ENCODE measurements around the gene GLS. TPM values are rescaled to one million over a fixed set of nuclear protein-coding genes. Genes with fewer than 3 reads are reported as not detected.

GLS gene
- total and polyA plus RNA-seq, 2 of the 13 experiments (the other 11 are each of a cell fraction or from before 2014, with no cell fraction given), result 78.6 to 183 TPM

DNA sequence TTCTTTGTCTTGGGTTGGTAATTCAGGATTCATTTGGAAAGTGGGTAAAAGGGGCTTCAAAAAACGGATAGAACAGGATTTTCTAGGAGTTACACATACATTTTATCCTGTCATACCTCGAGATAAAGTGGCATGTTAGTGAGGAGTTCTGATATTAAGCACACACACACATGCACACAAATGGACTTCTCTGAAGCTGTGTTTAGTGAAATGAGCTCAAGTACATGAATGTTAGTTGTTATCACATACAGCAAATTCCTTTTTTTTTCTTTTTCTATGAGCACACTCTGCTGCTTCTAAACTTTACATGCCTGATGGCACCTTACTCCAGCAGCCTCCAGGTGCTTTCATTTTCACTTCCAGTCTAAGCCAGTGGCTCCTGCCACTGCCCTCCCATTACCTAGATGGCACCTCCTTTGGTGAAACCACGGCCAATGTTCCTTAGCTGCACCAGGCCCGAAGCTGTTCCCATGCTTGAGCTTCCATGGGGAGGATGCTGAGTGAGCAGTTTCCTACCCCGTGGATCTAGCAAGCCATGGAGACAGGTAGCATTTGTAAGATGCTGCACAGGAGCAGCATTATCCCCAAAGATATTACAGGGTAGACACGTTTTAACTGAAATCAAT lies 83.7 kb downstream of the GLS start:
- peaks cover 13% of the 10 kb centered on the region for H3K4me1 ChIP-seq (ENCODE audit: insufficient read depth, low read length)
- ATAC-seq (no peak), DNase-seq (ENCODE audit: low spot score) (no peak), FAIRE-seq (no peak)
- in situ Hi-C loops (cut with HindIII; ENCODE audit: extremely low pct_ligation_motif_present, low pct_unique_long_range_greater_than_20kb), result no loop called here
- no peak overlapping the region for H3K27ac ChIP-seq (ENCODE audit: extremely low read length, insufficient read depth, low read length)
- no peaks in the 10 kb centered on the region for H3K27me3 ChIP-seq (ENCODE audit: control insufficient read depth in 1 of 2, insufficient read depth in 2 of 2, low read length in 2 of 2)
- peaks cover 6 to 32% of the 10 kb centered on the region in 2 experiments for H3K36me3 ChIP-seq (replicated peaks in 1 of 2; ENCODE audit: control insufficient read depth in 1 of 2, insufficient read depth in 2 of 2, low read length in 2 of 2)
- ChIA-PET CTCF (ENCODE audit: low intra/inter-chr PET ratio, low total read pairs) (no interaction called here), POLR2A (no interaction called here)
- H2AFZ ChIP-seq (ENCODE audit: low read length), result no peak overlapping the region
- H3K79me2 ChIP-seq (ENCODE audit: insufficient read depth, low read length), result no peaks in the 10 kb centered on the region
- H3K9me3 ChIP-seq (ENCODE audit: low read length), result no peaks in the 10 kb centered on the region
- H3K9ac ChIP-seq (ENCODE audit: insufficient read depth, low read depth, low read length), result no peak overlapping the region
- no peak overlapping the region for H3K4me3 ChIP-seq (replicated peaks in 1 of 3; ENCODE audit: insufficient read depth in 1 of 3, low read depth in 2 of 3, low read length in 3 of 3)
- 91% methylated on average over 6 of the region's 6 CpGs for WGBS (ENCODE audit: low lambda C conversion rate)
- no peaks in the 10 kb centered on the region for H4K20me1 ChIP-seq (ENCODE audit: insufficient read depth, low read length)
- no TSS peak for BruUV-seq (replicated peaks)
- H3K4me2 ChIP-seq (ENCODE audit: low read depth, low read length), result no peak overlapping the region
- peak; percentile 74 to 84 for TF ChIP-seq MAFK (conservative IDR thresholded peaks at IDR 0.05 in 1 of 2, IDR thresholded peaks at IDR 0.05 in 1 of 2; ENCODE audit: low read length in 2 of 2)
- TF ChIP-seq MAFF (IDR thresholded peaks at IDR 0.05; ENCODE audit: low read depth, low read length), result peak; percentile 57; the same call in 1 of the 2 replicates
- TF ChIP-seq SRSF9 (IDR thresholded peaks at IDR 0.05; ENCODE audit: borderline replicate concordance, insufficient read depth, low read depth, low read length, poor library complexity, severe bottlenecking), result no peak
- intact Hi-C loops (cut with micrococcal nuclease; ENCODE audit: unreplicated experiment), result no loop called here

DNA sequence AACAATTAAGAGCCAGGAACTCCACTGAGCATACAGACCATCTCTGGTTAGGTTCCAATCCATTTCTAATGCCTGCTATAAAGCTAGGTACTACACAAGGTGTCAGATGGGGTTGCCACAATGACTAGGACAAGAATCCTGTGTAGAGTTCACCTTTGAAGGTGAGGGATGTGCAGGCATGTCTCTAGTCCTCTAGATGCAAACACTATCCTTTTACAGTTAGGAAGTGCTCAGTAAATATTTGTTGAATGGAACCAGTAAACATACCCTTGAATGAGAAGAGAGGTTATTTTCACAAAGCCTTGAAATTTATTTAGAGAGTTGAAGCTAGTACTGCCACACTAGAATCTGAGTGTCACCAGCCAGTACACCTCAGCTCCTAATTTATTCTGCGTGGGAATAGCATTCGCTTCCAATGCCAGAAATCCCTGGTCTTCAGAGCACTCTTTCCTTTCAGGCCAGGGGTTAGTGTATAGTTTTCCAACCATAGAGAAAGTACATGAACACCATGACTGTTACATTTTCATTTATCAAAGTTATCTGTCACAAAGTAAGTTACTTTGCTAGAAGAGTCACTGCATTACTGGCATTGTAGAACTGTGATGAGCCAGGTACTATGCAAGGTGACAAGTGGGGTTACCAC lies 85.1 kb downstream of the GLS start:
- no TSS peak for BruUV-seq (replicated peaks)
- H3K9me3 ChIP-seq (ENCODE audit: low read length), result no peaks in the 10 kb centered on the region
- no peak overlapping the region for H3K9ac ChIP-seq (ENCODE audit: insufficient read depth, low read depth, low read length)
- peak; percentile 89 for ATAC-seq
- no peak overlapping the region for H3K27ac ChIP-seq (ENCODE audit: extremely low read length, insufficient read depth, low read length)
- in situ Hi-C loops (cut with HindIII; ENCODE audit: extremely low pct_ligation_motif_present, low pct_unique_long_range_greater_than_20kb), result no loop called here
- no peak overlapping the region for H2AFZ ChIP-seq (ENCODE audit: low read length)
- ChIA-PET CTCF (ENCODE audit: low intra/inter-chr PET ratio, low total read pairs) (no interaction called here), POLR2A (interaction anchor here (1.1 kb wide), 1 partner anchor 55 kb away, joined by 3 read pairs; no protein-coding TSS in a partner anchor)
- no peaks in the 10 kb centered on the region for H3K27me3 ChIP-seq (ENCODE audit: control insufficient read depth in 1 of 2, insufficient read depth in 2 of 2, low read length in 2 of 2)
- no peak for FAIRE-seq
- H4K20me1 ChIP-seq (ENCODE audit: insufficient read depth, low read length), result no peaks in the 10 kb centered on the region
- H3K4me1 ChIP-seq (ENCODE audit: insufficient read depth, low read length), result peaks cover 11% of the 10 kb centered on the region
- peaks cover 10 to 46% of the 10 kb centered on the region in 2 experiments for H3K36me3 ChIP-seq (replicated peaks in 1 of 2; ENCODE audit: control insufficient read depth in 1 of 2, insufficient read depth in 2 of 2, low read length in 2 of 2)
- peak; percentile 13 for DNase-seq (ENCODE audit: low spot score)
- WGBS (ENCODE audit: low lambda C conversion rate), result 95% methylated on average over 2 of the region's 2 CpGs
- no peaks in the 10 kb centered on the region for H3K79me2 ChIP-seq (ENCODE audit: insufficient read depth, low read length)
- H3K4me3 ChIP-seq (replicated peaks in 1 of 3; ENCODE audit: insufficient read depth in 1 of 3, low read depth in 2 of 3, low read length in 3 of 3), result no peak overlapping the region
- intact Hi-C loops (cut with micrococcal nuclease; ENCODE audit: unreplicated experiment), result no loop called here
- H3K4me2 ChIP-seq (ENCODE audit: low read depth, low read length), result no peak overlapping the region
- TF ChIP-seq ZEB1 (IDR thresholded peaks at IDR 0.05; ENCODE audit: insufficient replicate concordance, low read depth) (peak; percentile 29), TCF7 (IDR thresholded peaks at IDR 0.05; ENCODE audit: low read depth) (peak; percentile 45; the same call in 1 of the 2 replicates), SETDB1 (CRISPR knock-in tag; IDR thresholded peaks at IDR 0.05; ENCODE audit: borderline replicate concordance) (no peak), HNRNPL (IDR thresholded peaks at IDR 0.05; ENCODE audit: low read depth, low read length) (no peak), GATAD2A (CRISPR knock-in tag; IDR thresholded peaks at IDR 0.05) (peak; percentile 40; the same call in 1 of the 2 replicates), SKI (IDR thresholded peaks at IDR 0.05; ENCODE audit: partially characterized antibody) (peak; percentile 11), IRF2 (CRISPR knock-in tag; IDR thresholded peaks at IDR 0.05) (peak; percentile 13; the same call in 1 of the 2 replicates), FOXP1 (IDR thresholded peaks at IDR 0.05) (no peak), FOXP1 (CRISPR knock-in tag; IDR thresholded peaks at IDR 0.05) (peak; percentile 69), PPARG (CRISPR knock-in tag; conservative IDR thresholded peaks at IDR 0.05) (peak; percentile 86), RXRB (CRISPR knock-in tag; IDR thresholded peaks at IDR 0.05; ENCODE audit: borderline replicate concordance) (peak; percentile 60; the same call in 1 of the 2 replicates), SOX13 (IDR thresholded peaks at IDR 0.05) (no peak), SOX13 (CRISPR knock-in tag; conservative IDR thresholded peaks at IDR 0.05 in 1 of 2, IDR thresholded peaks at IDR 0.05 in 1 of 2) (peak in 1 of 2 experiments; percentile 18; a peak in 1 of 4 replicates), FOXA3 (CRISPR knock-in tag; IDR thresholded peaks at IDR 0.05) (peak; percentile 35; the same call in 1 of the 2 replicates)
- TF ChIP-seq, protein P1, sequence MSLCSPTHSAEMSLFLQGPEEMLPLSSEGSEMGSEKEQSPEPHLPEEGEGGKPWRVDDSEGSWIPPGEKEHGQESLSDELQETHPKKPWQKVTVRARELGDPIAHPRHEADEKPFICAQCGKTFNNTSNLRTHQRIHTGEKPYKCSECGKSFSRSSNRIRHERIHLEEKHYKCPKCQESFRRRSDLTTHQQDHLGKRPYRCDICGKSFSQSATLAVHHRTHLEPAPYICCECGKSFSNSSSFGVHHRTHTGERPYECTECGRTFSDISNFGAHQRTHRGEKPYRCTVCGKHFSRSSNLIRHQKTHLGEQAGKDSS (CRISPR knock-in tag; IDR thresholded peaks at IDR 0.05; ENCODE audit: borderline replicate concordance, low read depth), result 0 out of 2 replicates have a peak, but pooled peaks have one; percentile 42

All from HepG2 (cell line).